GM12801 (cell line): Measurements from ENCODE around the gene DNAAF3.

Experiments used
- TF ChIP-seq, protein P1 (sequence below): IDR thresholded peaks from one replicate; pipeline ENCODE4 v1.5.1; 2011; ENCODE audit warnings: control low read depth; ENCODE audit not compliant: insufficient read length; ENCODE audit errors: extremely low read depth

The DNAAF3 gene

DNA sequence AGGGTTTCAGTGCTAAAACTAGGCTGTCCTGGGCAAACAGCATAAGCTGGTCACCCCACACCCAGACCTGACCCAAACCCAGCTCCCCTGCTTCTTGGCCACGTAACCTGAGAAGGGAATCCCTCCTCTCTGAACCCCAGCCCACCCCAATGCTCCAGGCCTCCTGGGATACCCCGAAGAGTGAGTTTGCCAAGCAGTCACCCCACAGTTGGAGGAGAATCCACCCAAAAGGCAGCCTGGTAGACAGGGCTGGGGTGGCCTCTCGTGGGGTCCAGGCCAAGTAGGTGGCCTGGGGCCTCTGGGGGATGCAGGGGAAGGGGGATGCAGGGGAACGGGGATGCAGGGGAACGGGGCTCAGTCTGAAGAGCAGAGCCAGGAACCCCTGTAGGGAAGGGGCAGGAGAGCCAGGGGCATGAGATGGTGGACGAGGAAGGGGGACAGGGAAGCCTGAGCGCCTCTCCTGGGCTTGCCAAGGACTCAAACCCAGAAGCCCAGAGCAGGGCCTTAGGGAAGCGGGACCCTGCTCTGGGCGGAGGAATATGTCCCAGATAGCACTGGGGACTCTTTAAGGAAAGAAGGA is 51.8 kb downstream of the DNAAF3 start:
- TF ChIP-seq, protein P1, sequence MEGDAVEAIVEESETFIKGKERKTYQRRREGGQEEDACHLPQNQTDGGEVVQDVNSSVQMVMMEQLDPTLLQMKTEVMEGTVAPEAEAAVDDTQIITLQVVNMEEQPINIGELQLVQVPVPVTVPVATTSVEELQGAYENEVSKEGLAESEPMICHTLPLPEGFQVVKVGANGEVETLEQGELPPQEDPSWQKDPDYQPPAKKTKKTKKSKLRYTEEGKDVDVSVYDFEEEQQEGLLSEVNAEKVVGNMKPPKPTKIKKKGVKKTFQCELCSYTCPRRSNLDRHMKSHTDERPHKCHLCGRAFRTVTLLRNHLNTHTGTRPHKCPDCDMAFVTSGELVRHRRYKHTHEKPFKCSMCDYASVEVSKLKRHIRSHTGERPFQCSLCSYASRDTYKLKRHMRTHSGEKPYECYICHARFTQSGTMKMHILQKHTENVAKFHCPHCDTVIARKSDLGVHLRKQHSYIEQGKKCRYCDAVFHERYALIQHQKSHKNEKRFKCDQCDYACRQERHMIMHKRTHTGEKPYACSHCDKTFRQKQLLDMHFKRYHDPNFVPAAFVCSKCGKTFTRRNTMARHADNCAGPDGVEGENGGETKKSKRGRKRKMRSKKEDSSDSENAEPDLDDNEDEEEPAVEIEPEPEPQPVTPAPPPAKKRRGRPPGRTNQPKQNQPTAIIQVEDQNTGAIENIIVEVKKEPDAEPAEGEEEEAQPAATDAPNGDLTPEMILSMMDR, result no peak

DNA sequence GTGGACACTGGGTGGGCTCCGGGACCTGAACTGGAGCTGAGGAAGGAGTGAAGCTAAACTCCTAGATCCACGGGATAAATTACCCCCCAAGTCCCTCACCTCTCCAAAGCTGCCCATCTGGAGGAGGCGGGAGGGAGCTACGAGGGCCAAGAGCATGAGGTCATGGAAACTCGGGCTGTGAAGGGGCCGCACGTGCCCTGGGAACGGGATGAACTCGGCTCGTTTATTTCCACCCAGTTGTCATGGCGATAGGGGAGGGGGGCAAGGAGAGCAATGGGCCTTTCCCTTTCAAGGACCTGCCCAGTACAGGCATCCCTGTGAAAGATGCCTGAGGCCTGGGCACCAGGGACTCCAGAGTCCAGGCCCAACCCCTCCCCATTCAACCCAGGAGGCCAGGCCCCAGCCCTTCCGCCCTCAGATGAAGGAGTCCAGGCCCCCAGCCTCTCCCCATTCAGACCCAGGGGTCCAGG is 52.8 kb downstream of the DNAAF3 start:
- TF ChIP-seq, protein P1, result no peak

DNA sequence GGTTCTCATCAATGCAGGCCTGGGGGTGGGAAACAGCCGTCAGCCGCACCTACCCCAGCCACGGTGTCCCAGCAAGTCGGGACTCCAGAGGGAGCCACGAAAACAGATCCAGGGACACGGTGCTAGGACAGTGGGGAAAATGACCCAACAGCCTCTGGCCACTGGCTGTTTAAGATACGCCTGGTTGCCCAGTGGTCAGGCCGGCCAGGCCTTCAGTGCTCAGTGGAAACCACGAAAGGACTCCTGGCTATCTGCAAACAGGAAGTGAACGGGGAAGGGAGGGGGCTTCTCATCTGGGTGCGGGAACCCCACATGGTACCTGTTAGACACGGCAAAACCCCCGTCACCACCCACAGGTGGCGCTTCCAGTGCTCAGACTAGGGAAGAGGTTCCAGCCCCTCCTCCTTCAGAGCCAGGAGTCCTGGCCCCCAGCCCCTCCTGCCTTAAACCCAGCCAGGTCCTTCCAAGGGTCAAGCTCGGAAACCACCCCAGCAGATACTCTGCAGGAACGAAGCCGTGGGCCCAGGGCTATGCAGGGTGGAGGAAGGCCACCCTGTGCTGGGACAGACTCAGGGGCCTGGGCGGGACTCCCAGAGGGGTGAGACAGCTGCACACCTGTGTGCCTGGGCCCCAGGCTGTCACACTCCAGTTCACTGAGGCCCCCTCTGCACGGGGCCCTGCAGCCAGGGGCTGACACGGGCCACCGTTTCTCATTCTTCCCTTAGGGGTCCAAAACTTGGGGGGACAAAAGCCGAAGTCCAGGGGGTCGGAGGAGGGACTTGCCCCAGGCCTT is 53.4 kb downstream of the DNAAF3 start:
- TF ChIP-seq, protein P1, result no peak

DNA sequence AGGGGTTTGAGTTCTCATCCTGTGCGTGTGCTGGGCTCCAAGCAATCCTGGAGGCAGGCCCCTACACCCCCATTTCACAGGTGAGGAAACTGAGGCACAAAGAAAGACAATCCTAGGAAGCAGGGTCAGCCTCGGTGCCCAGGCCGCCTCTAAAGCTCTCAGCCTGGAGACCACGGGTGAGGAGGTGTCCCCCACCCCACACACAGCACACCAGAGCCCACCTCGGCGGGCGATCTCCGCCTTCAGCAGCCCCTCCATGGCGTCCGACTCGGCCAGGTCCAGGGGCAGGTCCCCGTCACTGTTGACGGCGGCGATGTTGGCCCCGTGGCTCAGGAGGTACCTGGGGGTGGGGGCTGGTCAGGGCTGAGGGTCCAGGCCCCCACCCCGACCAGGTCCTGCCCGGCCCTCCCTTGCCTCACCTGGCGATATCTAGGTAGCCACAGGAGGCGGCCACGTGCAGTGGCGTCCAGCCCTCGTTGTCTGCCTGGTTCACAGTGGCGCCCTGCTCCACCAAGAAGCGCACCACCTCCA is 54.1 kb downstream of the DNAAF3 start:
- TF ChIP-seq, protein P1, result no peak

DNA sequence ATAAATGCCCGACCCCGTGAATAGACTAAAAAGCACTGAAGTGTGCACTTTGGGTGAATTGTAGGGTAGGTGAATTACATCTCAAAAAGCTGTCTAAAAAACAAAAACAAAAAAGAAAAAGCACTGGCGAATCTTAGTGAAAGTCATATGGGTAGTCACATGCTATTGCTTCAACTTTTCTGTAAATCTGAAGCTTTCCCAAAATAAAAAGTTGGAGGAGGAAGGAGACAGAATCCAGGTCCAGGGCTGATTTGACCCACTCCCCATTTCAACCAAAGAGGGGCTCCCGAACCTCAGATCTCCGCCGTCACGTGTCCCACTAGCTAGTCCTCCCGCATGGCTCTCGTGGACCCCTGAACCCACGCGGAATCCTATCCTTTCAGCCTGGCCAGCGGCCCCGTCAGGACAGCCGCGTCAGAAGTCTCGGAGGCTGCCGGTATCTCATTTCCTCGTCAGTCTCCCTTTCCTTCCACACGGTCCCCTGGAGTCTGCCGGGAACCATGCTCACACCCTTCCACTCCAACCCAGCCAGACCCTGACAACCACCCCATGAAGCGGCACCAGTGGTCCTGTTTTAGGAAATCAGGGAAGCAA is 55.1 kb downstream of the DNAAF3 start:
- TF ChIP-seq, protein P1, result no peak

DNA sequence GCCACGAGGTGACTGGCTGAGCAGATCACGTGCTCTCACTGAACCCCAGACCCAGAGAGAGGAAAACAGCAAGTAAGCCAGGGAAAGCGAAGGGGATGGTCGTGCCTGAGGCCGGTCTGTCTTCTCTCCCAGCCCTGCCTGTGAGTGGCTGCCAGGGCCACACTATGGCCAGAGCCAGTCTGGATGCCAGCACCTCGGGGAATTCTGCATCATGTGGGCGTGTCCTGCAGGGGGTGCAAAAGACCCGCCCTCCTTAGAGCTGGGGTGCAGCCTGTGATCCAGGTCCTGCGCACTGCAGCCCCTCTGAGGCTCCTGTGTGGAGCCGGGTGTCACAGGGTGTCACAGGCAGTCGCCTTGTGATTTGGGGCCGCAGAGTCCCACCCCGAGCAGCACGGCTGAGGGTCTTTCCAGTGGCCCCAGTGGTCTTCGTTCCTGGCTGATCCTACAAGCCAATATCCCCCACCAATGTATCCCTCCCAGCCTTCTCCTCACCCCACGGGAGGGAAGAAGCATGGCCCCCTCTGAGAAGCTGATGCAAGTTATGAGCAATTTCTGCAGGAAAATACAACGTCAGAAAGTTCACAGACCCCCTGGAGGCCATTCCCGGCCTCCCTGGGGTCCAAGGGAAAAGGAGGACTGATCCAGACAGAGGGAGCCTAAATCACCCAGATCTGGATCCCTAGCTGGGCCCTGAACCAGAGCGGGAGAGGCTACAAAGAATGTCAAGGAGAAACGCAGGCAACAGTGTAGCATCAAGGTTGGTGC is 56.7 kb downstream of the DNAAF3 start:
- TF ChIP-seq, protein P1, result no peak
